ENCODE data around the gene NPHP4. TPM values are rescaled to one million over a fixed set of nuclear protein-coding genes. Genes with fewer than 3 reads are reported as not detected.
A peak's percentile ranks its signal among the peaks of the same experiment; 100 is the strongest.

The NPHP4 gene
- total RNA-seq, 1 donor from 2014 or later = 8.2 TPM

- H3K4me1 ChIP-seq = no peaks in the 10 kb centered on the region
- no peak overlapping the region for H3K27ac ChIP-seq
- H3K9me3 ChIP-seq = no peaks in the 10 kb centered on the region
- intact Hi-C loops (cut with DNase I) = no loop called here
- H3K4me3 ChIP-seq = no peak overlapping the region
- no peaks in the 10 kb centered on the region for H3K27me3 ChIP-seq
- DNase-seq (ENCODE audit: low spot score in 2 of 2) = peak in 1 of 2 donors; percentile 13
- no peak for TF ChIP-seq CTCF (IDR thresholded peaks at IDR 0.05)
- H3K36me3 ChIP-seq = peaks cover 17 to 39% of the 10 kb centered on the region in 2 donors
Measured at GRCh38 chr1:5949761-5950100, 42.5 kb downstream of the NPHP4 start.

- Histone ChIP-seq H3K4me1 (no peaks in the 10 kb centered on the region), H3K27ac (no peak overlapping the region), H3K27me3 (no peaks in the 10 kb centered on the region), H3K9me3 (no peaks in the 10 kb centered on the region), H3K4me3 (no peak overlapping the region), H3K36me3 (peaks cover 17 to 39% of the 10 kb centered on the region in 2 donors)
- no peak for TF ChIP-seq CTCF (IDR thresholded peaks at IDR 0.05)
- DNase-seq (ENCODE audit: low spot score in 2 of 2) = peak in 1 of 2 donors; percentile 46
- intact Hi-C loops (cut with DNase I) = no loop called here
Measured at GRCh38 chr1:5949085-5949760, 43.0 kb downstream of the NPHP4 start.

- Histone ChIP-seq H3K9me3 (no peaks in the 10 kb centered on the region), H3K4me3 (no peak overlapping the region), H3K36me3 (peaks cover 17 to 39% of the 10 kb centered on the region in 2 donors), H3K4me1 (no peaks in the 10 kb centered on the region), H3K27me3 (no peaks in the 10 kb centered on the region), H3K27ac (no peak overlapping the region)
- no peak for TF ChIP-seq CTCF (IDR thresholded peaks at IDR 0.05)
- no peak for DNase-seq (ENCODE audit: low spot score in 2 of 2)
- intact Hi-C loops (cut with DNase I) = no loop called here
Measured at GRCh38 chr1:5948681-5949005, 43.6 kb downstream of the NPHP4 start.

GRCh38 chr1:5947978-5948680 is 44.1 kb downstream of the NPHP4 start:
- no peaks in the 10 kb centered on the region for H3K9me3 ChIP-seq
- H3K27me3 ChIP-seq = no peaks in the 10 kb centered on the region
- intact Hi-C loops (cut with DNase I) = no loop called here
- no peak overlapping the region for H3K4me3 ChIP-seq
- no peaks in the 10 kb centered on the region for H3K4me1 ChIP-seq
- TF ChIP-seq CTCF (IDR thresholded peaks at IDR 0.05) = no peak
- no peak overlapping the region for H3K27ac ChIP-seq
- DNase-seq (ENCODE audit: low spot score in 2 of 2) = peak in 1 of 2 donors; percentile 42
- peaks cover 17 to 39% of the 10 kb centered on the region in 2 donors for H3K36me3 ChIP-seq

GRCh38 chr1:5947071-5947821 is 45.0 kb downstream of the NPHP4 start:
- TF ChIP-seq CTCF (IDR thresholded peaks at IDR 0.05) = no peak
- no peak overlapping the region for H3K4me3 ChIP-seq
- H3K27ac ChIP-seq = no peak overlapping the region
- no peaks in the 10 kb centered on the region for H3K4me1 ChIP-seq
- no peaks in the 10 kb centered on the region for H3K27me3 ChIP-seq
- H3K9me3 ChIP-seq = no peaks in the 10 kb centered on the region
- intact Hi-C loops (cut with DNase I) = no loop called here
- peaks cover 17 to 39% of the 10 kb centered on the region in 2 donors for H3K36me3 ChIP-seq
- DNase-seq (ENCODE audit: low spot score in 2 of 2) = peak in 1 of 2 donors; percentile 34
